IMR-90 (cell line): ENCODE results near the gene GTF2H1.

ENCODE experiments used
- NFE2L2 ChIP-seq: fragments of 150-350 bp; IDR thresholded peaks from 2 replicates; pipeline ENCODE4 v1.6.1; 2016; ENCODE audit warnings: low read depth, mild to moderate bottlenecking, low read length
- TF ChIP-seq, protein P1 (sequence below): conservative IDR thresholded peaks from 2 replicates; pipeline ENCODE4 v1.5.1; 2012; ENCODE audit warnings: mild to moderate bottlenecking, low read depth, low read length, improper control_type of control experiment

- TF ChIP-seq, protein P1, sequence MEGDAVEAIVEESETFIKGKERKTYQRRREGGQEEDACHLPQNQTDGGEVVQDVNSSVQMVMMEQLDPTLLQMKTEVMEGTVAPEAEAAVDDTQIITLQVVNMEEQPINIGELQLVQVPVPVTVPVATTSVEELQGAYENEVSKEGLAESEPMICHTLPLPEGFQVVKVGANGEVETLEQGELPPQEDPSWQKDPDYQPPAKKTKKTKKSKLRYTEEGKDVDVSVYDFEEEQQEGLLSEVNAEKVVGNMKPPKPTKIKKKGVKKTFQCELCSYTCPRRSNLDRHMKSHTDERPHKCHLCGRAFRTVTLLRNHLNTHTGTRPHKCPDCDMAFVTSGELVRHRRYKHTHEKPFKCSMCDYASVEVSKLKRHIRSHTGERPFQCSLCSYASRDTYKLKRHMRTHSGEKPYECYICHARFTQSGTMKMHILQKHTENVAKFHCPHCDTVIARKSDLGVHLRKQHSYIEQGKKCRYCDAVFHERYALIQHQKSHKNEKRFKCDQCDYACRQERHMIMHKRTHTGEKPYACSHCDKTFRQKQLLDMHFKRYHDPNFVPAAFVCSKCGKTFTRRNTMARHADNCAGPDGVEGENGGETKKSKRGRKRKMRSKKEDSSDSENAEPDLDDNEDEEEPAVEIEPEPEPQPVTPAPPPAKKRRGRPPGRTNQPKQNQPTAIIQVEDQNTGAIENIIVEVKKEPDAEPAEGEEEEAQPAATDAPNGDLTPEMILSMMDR, result no peak
- peak; percentile 87 for TF ChIP-seq NFE2L2
These were observed 67.7 kb downstream of the GTF2H1 start for GRCh38 chr11:18390088-18390487.
